Hematopoietic multipotent progenitor cell treated with erythropoietin and hydrocortisone succinate and interleukin-3 and kit ligand, for 17 days (in vitro differentiated cells): ENCODE results near the gene CCDC180.
"Not testable (repeated sequence)": the region's sequence is repeated elsewhere in the genome, so short reads cannot be mapped to it uniquely, and the experiment has no call there.

Source experiments
- DNase-seq: peaks from one replicate; pipeline ENCODE4 v3.0.0-alpha.2; 2015; ENCODE audit warnings: low spot score

CCDC180 gene

GRCh38 chr9:97307500-97308163, at the start of gene CCDC180:
TSS of gene CCDC180 (plus strand) at chr9:97307659. CDS start at chr9:97308064, 405 bp downstream.
- no peak for DNase-seq

- DNase-seq: not testable (repeated sequence)
Observed at GRCh38 chr9:97259834-97260514, 47.5 kb upstream of the CCDC180 start.

DNA sequence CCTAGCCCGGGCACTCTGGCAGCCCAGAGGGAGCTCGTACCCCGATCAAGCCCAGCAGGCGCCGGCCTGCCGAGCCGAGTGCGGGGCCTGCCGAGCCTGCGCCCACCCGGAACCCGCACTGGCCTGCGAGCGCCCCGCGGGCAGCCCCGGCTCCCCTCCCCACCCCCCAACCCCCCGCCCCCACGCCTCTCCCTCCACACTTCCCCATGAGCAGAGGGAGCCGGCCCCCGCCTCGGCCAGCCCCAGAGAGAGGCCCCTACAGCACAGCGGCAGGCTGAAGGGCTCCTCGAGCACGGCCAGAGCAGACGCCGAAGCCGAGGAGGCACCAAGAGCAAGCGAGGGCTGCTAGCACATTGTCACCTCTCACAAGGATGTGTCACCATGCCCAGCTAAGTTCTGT, 36.2 kb upstream of the CCDC180 start:
- DNase-seq: no peak

DNA sequence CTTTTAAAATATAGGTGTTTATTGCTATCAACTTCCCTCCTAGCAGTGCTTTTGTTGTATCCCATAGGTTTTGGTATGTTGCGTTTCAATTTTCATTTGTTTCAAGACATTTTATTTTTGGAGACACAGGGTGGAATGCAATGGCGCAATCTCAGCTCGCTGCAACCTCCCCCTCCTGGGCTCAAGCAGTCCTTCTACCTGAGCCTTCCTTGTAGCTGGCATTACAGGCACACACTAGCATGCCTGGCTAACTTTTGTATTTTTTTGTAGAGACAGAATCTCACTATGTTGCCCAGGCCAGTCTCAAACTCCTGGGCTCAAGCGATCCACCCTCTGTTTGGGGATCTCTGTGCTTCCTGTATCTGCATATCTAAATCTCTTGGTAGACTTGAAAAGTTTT, 35.4 kb upstream of the CCDC180 start:
- DNase-seq: no peak

GRCh38 chr9:97276310-97276852, 31.1 kb upstream of the CCDC180 start:
- DNase-seq: no peak

GRCh38 chr9:97277953-97278352, 29.5 kb upstream of the CCDC180 start:
- DNase-seq: no peak

DNA sequence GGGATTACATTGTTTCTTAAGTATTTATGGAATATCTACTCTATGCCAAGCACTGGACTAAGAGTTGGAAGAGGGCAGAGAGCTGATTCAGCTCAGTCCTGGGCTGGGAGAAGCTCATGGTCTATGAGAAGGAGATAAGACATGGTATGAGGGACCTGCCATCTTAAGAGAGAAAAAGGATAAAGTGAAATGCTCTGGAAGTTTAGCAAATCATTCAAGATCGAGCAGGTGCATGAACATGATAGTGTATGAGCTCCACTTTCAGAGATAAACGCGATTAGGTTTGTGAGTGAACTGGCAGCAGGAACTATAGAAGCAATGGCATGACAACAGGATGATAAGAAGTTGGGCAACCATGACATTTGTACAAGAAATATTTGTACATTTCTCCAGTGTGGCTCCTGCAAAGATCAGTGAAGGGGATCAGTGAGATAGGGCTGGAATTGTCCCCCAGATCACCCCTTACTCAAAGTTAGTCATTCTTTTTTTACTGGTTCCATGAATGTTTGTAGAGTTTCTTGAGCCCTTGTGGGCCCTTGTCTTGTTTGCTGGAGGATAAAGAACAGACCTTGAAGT, 26.6 kb upstream of the CCDC180 start:
- no peak for DNase-seq

- no peak for DNase-seq
Observed at GRCh38 chr9:97283768-97284167, 23.7 kb upstream of the CCDC180 start.

GRCh38 chr9:97284798-97285197, 22.7 kb upstream of the CCDC180 start:
- no peak for DNase-seq

- no peak for DNase-seq
Observed at GRCh38 chr9:97292200-97292599, 15.3 kb upstream of the CCDC180 start.

DNA sequence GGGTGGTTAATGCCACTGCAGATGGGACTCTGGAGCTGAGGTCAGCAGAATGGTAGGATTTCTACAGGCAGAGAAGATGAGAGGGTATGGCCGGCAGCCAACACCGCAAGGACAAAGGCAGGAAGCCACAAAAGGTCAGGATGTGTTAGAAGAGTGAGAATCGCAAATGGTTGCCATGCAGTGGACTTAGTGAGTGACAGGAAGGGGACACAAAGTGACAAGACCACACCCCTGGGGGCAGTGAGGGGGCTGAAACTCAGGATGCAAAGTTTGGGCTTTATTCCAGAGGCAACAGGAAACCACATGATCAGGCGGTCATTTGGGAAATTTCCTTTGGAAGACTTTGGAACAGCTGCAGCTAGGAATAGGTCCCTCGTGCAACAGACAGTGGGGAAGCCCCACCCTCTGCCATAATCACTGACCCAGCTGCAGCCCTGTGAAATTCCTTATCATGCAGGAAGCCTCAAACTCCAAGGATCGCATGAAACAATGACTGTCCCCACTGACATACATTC, 14.2 kb upstream of the CCDC180 start:
- no peak for DNase-seq

DNA sequence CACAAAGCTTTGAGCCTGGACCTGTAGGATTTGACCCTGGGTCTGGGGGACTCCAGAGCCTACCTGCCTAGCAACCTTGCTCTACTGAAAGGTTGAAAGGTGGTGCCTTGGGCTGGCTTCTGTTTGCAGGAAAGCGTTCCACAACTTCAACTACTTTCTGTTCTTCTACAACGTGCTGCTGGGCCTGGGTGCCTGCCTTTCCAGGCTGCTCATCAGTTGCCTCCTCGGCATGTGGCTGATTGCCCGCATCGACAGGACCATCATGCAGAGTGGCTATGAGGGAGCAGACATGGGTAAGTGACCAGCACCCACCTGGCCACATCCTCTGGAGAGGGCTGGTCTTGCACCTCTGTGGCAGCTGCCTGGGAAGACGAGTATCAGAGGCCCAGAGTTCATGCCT, 13.6 kb upstream of the CCDC180 start:
- no peak for DNase-seq

- DNase-seq: no peak
Observed at GRCh38 chr9:97297889-97298288, 9.6 kb upstream of the CCDC180 start.

DNA sequence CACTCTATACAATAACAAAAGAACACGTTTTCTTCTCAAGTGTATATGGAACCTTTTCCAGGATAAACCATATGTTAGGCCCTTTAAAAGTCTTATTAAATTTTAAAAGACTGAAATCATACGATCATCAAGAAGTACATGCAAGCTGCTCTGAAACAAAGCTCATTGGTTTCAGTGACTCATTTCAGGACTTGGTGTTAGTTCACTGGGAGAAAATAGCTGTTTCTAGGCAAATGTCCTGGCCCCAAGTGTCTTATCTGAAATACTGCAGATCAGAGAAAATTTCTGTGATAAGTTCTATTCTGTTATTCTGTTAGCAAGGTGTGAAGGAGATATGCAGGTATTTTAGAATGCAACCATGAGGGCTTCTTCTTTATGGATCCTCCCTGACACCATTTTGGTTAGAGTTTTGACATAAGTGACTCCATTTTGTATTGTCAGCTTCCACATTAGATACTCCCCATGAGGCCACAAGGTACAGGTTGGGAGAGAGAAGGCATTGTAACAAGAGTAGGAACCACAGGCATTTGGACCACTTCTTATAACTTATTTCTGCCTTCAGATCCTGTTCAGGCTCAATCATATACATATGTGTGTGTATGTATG, 7.5 kb upstream of the CCDC180 start:
- no peak for DNase-seq

GRCh38 chr9:97300586-97300985, 6.9 kb upstream of the CCDC180 start:
- DNase-seq: no peak

DNA sequence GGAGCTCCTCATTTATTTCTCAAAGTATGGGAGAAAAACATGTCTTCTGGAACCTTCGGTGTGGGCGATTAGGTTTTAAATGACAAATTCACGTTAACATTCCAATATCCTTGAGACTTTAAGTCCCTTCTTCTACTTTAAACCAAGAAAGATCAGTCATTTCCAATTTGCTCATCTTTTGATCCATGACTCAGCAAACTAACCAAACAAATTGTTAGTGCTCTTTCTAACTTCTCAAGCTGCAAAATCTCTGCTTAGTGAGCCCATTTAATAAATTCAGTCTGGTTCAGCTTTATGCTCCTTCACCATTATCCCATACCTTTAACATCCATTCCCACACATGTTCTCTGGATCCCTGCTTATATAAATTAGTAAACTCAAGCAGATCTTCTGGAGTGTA, 5.5 kb upstream of the CCDC180 start:
- no peak for DNase-seq

DNA sequence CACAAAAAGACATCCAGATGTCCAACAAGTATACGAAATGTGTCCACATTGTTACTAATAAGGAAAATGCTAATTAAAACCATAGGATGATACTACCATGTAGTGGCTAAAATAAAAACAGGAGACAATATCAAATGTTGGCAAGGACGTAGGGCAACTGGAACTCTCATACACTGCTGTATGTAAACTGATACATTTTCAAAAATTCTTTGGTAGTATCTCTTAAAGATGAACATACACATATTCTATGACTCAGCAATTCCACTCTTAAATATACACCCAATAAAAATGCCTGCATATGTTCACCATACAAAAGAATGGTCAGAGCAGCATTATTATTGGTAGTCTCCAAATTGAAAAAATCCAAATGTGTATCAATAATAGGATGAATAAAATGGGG, 2.9 kb upstream of the CCDC180 start:
- DNase-seq: no peak

DNA sequence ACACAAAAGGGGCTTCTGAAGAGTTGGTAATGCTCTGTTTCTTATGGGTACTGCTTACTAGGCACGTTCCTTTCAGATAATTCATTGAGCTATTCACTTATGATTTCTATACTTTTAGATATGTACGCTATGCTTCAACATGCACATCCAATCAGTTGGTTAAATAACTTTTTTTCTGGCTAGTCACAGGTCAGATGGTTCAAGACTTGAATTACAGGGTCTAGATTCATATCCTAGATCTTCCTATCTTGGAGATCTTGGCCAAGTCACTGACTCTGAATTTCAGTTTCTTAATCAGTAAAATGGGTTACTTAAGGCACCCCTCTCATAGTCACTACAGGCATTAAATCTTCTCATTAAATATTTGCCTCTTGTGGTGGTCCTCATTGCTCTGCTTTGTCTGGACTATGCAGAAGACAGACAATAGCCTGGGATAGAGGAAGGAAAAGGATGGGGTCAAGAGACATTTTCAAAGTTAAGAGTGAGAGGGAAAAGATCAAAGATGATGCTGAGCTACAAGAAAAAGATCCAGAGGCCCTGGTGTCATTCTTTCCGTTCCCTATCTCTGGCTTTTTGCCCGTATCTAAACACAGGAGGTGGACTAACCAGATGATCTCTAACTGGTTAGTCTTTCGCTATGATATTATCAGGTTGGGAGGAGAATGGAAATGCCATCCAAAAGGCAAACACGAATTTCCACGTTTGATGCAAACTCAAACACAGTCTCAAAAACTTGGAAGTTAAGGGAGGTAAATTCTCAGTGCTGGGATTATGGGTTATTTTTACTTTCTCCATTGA, 1.8 kb upstream of the CCDC180 start:
- DNase-seq: no peak

DNA sequence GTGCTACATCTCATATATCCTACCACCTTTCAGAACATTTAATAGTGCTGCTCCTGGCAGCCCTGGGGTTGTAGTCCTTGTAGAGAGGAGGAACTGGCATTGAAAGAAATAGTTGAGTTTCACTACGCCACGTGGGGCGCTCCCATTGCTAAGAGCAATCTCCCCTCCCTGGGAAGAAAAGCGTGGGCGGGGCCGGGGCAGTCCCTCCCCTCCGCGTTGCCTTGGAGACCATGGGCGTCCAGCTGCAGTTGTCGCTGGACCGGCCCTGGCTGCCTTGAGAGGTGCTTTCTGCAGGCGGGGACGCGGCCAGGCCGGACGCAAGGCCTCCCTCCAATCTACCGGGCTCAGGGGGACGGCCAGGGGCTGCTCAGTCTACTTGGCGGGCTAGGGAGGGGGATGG, 368 bp upstream of the CCDC180 start:
- DNase-seq: no peak

GRCh38 chr9:97309260-97309659, 1.8 kb downstream of the CCDC180 start:
- DNase-seq: no peak

DNA sequence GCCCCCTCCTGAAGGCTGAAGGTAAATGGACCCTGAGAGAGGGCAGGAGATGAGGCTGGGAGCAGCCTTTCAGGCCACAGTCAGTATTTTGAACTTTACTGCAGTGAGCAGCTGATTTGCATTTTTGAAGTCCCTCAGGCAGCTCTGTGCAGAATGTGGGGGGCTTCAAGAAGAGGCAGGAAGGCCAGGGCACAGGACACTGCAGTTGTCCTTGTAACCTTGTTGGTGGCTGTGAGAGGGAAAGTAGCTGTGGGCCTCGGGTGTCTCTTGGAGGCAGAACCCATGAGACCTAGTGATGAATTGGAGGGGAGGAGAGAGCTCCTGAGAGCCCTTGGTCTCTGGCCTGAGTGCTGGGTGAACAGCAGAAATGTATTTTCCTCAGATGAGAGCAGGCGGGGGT, 2.6 kb downstream of the CCDC180 start:
- DNase-seq: no peak

- DNase-seq: no peak
Observed at GRCh38 chr9:97310896-97311295, 3.4 kb downstream of the CCDC180 start.
